Upper lobe of right lung (tissue), 1 donor: ENCODE measurements around the gene BATF3. TPM values are rescaled to one million over a fixed set of nuclear protein-coding genes. Genes with fewer than 3 reads are reported as not detected.
A peak's percentile ranks its signal among the peaks of the same experiment; 100 is the strongest.

Experiments
- ATAC-seq: fragments of 200-7000 bp; cut with Tn5 transposase; one replicate; pipeline ENCODE4 v1.9.1; 2020; ENCODE audit warnings: mild to moderate bottlenecking, moderate library complexity
- DNase-seq: peaks from one replicate; pipeline ENCODE4 v3.0.0-alpha.2; 2020
- H3K27ac ChIP-seq: fragments of 200-600 bp; one replicate; pipeline ENCODE4 v1.8.0; 2022
- H3K27me3 ChIP-seq: fragments of 200-600 bp; one replicate; pipeline ENCODE4 v1.8.0; 2022; ENCODE audit warnings: mild to moderate bottlenecking
- H3K36me3 ChIP-seq: fragments of 200-600 bp; one replicate; pipeline ENCODE4 v1.8.0; 2022
- H3K4me1 ChIP-seq: fragments of 200-600 bp; one replicate; pipeline ENCODE4 v1.8.0; 2022
- H3K4me3 ChIP-seq: fragments of 200-600 bp; one replicate; pipeline ENCODE4 v1.8.0; 2022; ENCODE audit warnings: mild to moderate bottlenecking
- H3K9me3 ChIP-seq: fragments of 200-600 bp; one replicate; pipeline ENCODE4 v1.8.0; 2022
- CTCF ChIP-seq: fragments of 200-600 bp; IDR thresholded peaks from one replicate; pipeline ENCODE4 v1.8.0; 2022; ENCODE audit warnings: antibody characterized with exemption
- intact Hi-C: fragments of 100-400 bp; cut with DNase I; formaldehyde crosslinking; loops from one replicate; pipeline ENCODE4 v1.11.0; 2022
- total RNA-seq: library from RNA; stranded (reverse); fragmentation: NEBNext Ultra II Directional; extraction: Animal tissue kit (Norgen Biotek cat#: 25700); gene quantifications from one replicate; pipeline ENCODE4 v1.2.1, GENCODE V29; 2021
- donor health status: DM: no; HTN: yes; CAD: no; lungs with severe emphysema.

Gene BATF3
- total RNA-seq, 1 donor from 2014 or later, result 10.0 TPM

DNA sequence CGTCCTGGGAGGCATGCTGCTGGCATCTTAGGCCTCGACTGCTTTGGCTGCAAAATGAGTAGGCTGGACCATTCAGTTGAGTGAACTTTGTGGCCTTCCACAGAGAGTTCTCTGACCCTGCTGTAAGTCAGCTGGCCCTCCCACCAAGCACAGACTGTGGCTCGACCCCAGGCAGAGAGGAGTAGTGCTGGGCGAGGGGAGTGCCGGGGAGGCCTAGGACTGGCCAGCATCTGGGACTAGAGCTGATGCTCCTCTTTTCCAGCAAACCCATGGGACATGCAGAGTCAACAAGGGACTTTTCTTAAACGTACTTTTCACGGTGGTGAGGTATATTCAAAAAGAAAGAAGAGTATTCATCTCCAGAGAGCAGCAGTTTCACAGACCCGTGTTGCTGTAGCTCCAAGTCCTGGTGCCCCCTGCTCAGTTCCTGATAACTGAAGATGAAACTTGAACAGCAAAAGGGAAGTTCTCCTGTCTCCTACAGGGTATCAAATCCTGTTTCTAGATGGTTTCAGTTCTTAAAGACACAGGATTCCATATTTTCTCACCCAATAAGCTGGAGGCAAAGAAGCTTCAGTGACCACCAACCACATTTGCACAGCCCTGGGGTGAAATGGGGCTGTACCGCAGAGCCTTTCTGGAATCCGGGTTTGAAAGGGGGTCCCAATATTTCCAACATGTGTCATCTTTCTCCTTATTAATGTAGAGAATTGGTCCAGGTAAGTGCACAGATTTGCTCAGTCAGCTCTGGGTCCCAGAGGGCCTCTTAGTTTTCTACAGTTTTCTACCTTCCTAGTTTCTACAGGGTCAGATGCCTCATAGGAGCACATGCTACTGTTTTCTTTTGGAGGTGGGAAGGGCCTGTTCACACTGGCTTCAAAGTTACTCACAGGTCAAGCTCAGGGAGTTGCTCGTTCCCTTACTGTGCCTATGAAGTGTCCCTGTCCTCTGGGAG is 20.9 kb downstream of the BATF3 start:
- peaks cover 5% of the 10 kb centered on the region for H3K4me1 ChIP-seq
- H3K27ac ChIP-seq, result no peak overlapping the region
- intact Hi-C loops, result no loop called here
- H3K36me3 ChIP-seq, result no peaks in the 10 kb centered on the region
- H3K4me3 ChIP-seq, result no peak overlapping the region
- peak; percentile 42 for ATAC-seq
- no peaks in the 10 kb centered on the region for H3K9me3 ChIP-seq
- DNase-seq, result no peak
- TF ChIP-seq CTCF, result no peak
- no peaks in the 10 kb centered on the region for H3K27me3 ChIP-seq

DNA sequence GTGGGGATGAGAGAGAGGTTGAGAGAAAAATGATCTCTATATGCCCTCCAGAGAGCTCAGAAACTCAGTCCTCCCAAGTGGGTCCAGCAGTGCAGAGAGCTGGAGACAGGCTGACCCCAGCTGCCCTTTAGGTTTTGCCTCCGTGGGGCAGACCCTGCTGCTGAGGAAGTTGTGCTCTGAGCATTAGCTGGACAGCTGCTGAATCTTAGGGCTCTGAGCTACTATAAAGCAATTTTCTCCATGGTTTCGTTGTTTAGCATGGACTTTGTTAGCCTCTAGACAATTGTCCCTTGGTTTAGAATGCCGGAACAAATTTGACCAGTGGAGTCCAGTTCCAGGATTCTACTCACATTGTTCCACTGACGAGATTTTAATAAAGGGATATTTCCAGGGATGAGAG is 22.1 kb downstream of the BATF3 start:
- Histone ChIP-seq H3K4me3 (no peak overlapping the region), H3K27ac (no peak overlapping the region), H3K9me3 (no peaks in the 10 kb centered on the region), H3K4me1 (no peaks in the 10 kb centered on the region), H3K27me3 (no peaks in the 10 kb centered on the region), H3K36me3 (no peaks in the 10 kb centered on the region)
- ATAC-seq (no peak), DNase-seq (no peak)
- intact Hi-C loops, result no loop called here
- TF ChIP-seq CTCF, result no peak

- intact Hi-C loops, result no loop called here
- Histone ChIP-seq H3K9me3 (no peaks in the 10 kb centered on the region), H3K27ac (no peak overlapping the region), H3K36me3 (no peaks in the 10 kb centered on the region), H3K27me3 (no peaks in the 10 kb centered on the region), H3K4me1 (no peaks in the 10 kb centered on the region), H3K4me3 (no peak overlapping the region)
- ATAC-seq (no peak), DNase-seq (no peak)
- TF ChIP-seq CTCF, result no peak
These were observed 22.5 kb downstream of the BATF3 start for GRCh38 chr1:212677136-212677535.

DNA sequence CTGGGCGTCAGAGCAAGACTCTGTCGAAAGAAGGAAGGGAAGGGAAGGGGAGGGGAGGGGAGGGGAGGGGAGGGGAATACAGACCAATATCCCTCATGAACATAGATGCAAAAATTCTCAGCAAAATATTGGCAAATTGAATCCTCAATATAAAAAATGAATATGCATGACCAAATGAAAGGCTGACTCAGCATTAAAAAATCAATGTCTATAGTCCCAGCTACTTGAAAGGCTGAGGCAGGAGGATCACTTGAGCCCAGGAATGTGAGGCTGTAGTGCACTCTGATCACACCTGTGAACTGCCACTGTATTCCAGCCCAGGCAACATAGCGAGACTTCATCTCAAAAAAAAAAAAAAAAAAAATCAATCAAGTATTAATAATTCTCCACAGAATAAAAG is 24.0 kb downstream of the BATF3 start:
- Histone ChIP-seq H3K27ac (no peak overlapping the region), H3K36me3 (no peaks in the 10 kb centered on the region), H3K27me3 (no peaks in the 10 kb centered on the region), H3K9me3 (no peaks in the 10 kb centered on the region), H3K4me1 (no peaks in the 10 kb centered on the region), H3K4me3 (no peak overlapping the region)
- ATAC-seq (no peak), DNase-seq (no peak)
- TF ChIP-seq CTCF, result no peak
- intact Hi-C loops, result no loop called here

GRCh38 chr1:212674872-212675271 is 24.8 kb downstream of the BATF3 start:
- intact Hi-C loops, result no loop called here

More at GRCh38 chr1:212674872-212675271, 24.8 kb downstream of the BATF3 start:
- no peak for ATAC-seq
- no peaks in the 10 kb centered on the region for H3K4me1 ChIP-seq
- H3K27ac ChIP-seq, result no peak overlapping the region
- no peak for DNase-seq
- no peaks in the 10 kb centered on the region for H3K9me3 ChIP-seq
- no peak overlapping the region for H3K4me3 ChIP-seq
- H3K36me3 ChIP-seq, result no peaks in the 10 kb centered on the region
- TF ChIP-seq CTCF, result no peak
- H3K27me3 ChIP-seq, result no peaks in the 10 kb centered on the region
